Sigmoid colon (tissue), 7 donors: ENCODE data around the gene NUCB1. TPM values are rescaled to one million over a fixed set of nuclear protein-coding genes. Genes with fewer than 3 reads are reported as not detected.

Experiments used
- DNase-seq: peaks from one replicate; pipeline ENCODE4 v3.0.0-alpha.2; 2019
- H3K27ac ChIP-seq, 4 donors: fragments of 200-600 bp; sonication (generic); one replicate each; pipeline ENCODE4 v1.5.1; 2016 to 2019; ENCODE audit warnings: mild to moderate bottlenecking in 1 of 4
- H3K27me3 ChIP-seq, 3 donors: fragments of 200-600 bp; sonication (generic); one replicate each; pipeline ENCODE4 v1.5.1; 2019; ENCODE audit warnings: mild to moderate bottlenecking in 1 of 3
- H3K36me3 ChIP-seq, 4 donors: fragments of 200-600 bp; sonication (generic); one replicate each; pipeline ENCODE4 v1.5.1; 2016 to 2019
- H3K4me1 ChIP-seq, 4 donors: fragments of 200-600 bp; sonication (generic); one replicate each; pipeline ENCODE4 v1.5.1; 2017 to 2019
- H3K4me3 ChIP-seq, 4 donors: fragments of 200-600 bp; sonication (generic); one replicate each; pipeline ENCODE4 v1.5.1; 2017 to 2019; ENCODE audit warnings: mild to moderate bottlenecking in 2 of 4, moderate library complexity in 1 of 4
- H3K9me3 ChIP-seq, 4 donors: fragments of 200-600 bp in 3 of 4; sonication (generic) in 3 of 4; one replicate each; pipeline versions ENCODE4 v1.5.1 to v1.6.1; 2013 to 2019
- CTCF ChIP-seq, 4 experiments: fragments of 450-650 bp in 3 of 4; fragments of 200-600 bp in 1 of 4; IDR thresholded peaks; one replicate each; pipeline ENCODE4 v1.5.1; 2016 to 2019; ENCODE audit warnings: antibody characterized with exemption in 4 of 4, mild to moderate bottlenecking in 3 of 4, moderate library complexity in 2 of 4
- EP300 ChIP-seq, 4 donors: sonication (generic); formaldehyde crosslinking; IDR thresholded peaks; one replicate each; pipeline ENCODE4 v1.6.1; 2017; ENCODE audit warnings: antibody characterized with exemption in 4 of 4
- POLR2A ChIP-seq, 2 donors: fragments of 450-650 bp; IDR thresholded peaks; one replicate each; pipeline ENCODE4 v1.6.1; 2016; ENCODE audit warnings: antibody characterized with exemption in 2 of 2, mild to moderate bottlenecking in 2 of 2, moderate library complexity in 2 of 2
- POLR2AphosphoS5 ChIP-seq, 4 donors: sonication (generic); formaldehyde crosslinking; IDR thresholded peaks; one replicate each; pipeline ENCODE4 v1.6.1; 2017; ENCODE audit warnings: antibody characterized with exemption in 4 of 4
- WGBS, 2 donors: extraction: QIAGEN DNeasy Blood & Tissue Kit; methylation state at CpG; one replicate each; pipeline ENCODE4 v1.1.7; 2013; 5-methylcytosine and 5-hydroxymethylcytosine counted together
- intact Hi-C: fragments of 100-400 bp; cut with DNase I; formaldehyde crosslinking; loops from one replicate; pipeline ENCODE4 v1.15.1; 2023
- polyA plus RNA-seq, 3 donors: library from polyadenylated mRNA; stranded (reverse); fragments of 200-250 nt; gene quantifications; one replicate each; pipeline ENCODE4 v1.2.3, GENCODE V29; 2013
- total RNA-seq, 4 donors: library from RNA; depleted of rRNA; stranded (reverse); fragments of >200 nt; gene quantifications; one replicate each; pipeline ENCODE4 v1.1.0, GENCODE V29; 2016
- donor health status: healthy with polysubstance abuse.
- donor health status: Bipolar disorder and iron deficiency.
- donor health status: healthy.

The NUCB1 gene
- total and polyA plus RNA-seq, 7 donors = 43.0 to 303 (median 174) TPM

DNA sequence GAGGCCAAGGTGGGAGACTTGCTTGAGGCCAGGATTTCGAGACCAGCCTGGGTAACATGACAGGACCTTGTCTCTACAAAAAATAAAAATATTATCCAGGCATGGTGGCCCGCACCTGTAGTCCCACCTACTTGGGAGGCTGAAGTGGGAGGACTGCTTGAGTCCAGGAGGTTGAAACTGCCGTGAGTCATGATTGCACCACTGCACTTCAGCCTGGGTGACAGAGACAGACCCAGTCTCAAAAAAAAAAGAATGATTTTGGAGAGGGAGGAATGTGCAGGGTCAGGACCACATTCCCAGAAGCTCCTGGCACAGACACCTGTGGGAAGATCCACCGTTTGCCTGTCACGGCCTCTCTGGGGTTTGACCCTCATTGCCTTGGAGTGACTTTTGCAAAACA is 45.3 kb downstream of the NUCB1 start:
- peaks cover 0 to 5% (median under 1%) of the 10 kb centered on the region in 4 donors for H3K9me3 ChIP-seq
- intact Hi-C loops = no loop called here
- no peak overlapping the region for H3K27ac ChIP-seq
- DNase-seq = no peak
- no peak overlapping the region for H3K4me3 ChIP-seq
- H3K36me3 ChIP-seq = no peaks in the 10 kb centered on the region
- no peaks in the 10 kb centered on the region for H3K4me1 ChIP-seq
- 93 to 94% methylated on average over 5 of the region's 5 CpGs for WGBS, 2 donors
- no peak for TF ChIP-seq EP300 (IDR thresholded peaks at IDR 0.05)
- no peak for TF ChIP-seq POLR2AphosphoS5 (IDR thresholded peaks at IDR 0.05)
- no peak for TF ChIP-seq POLR2A (IDR thresholded peaks at IDR 0.05)
- TF ChIP-seq CTCF (IDR thresholded peaks at IDR 0.05) = no peak
- H3K27me3 ChIP-seq = no peaks in the 10 kb centered on the region

GRCh38 chr19:48945817-48946216 is 45.7 kb downstream of the NUCB1 start:
- no peak for TF ChIP-seq EP300 (IDR thresholded peaks at IDR 0.05)
- no peak for TF ChIP-seq POLR2A (IDR thresholded peaks at IDR 0.05)
- TF ChIP-seq CTCF (IDR thresholded peaks at IDR 0.05) = no peak
- TF ChIP-seq POLR2AphosphoS5 (IDR thresholded peaks at IDR 0.05) = no peak
- Histone ChIP-seq H3K9me3 (peaks cover 0 to 3% (median under 1%) of the 10 kb centered on the region in 4 donors), H3K4me1 (no peaks in the 10 kb centered on the region), H3K27me3 (no peaks in the 10 kb centered on the region), H3K36me3 (no peaks in the 10 kb centered on the region), H3K4me3 (no peak overlapping the region), H3K27ac (no peak overlapping the region)
- 93 to 94% methylated on average over 2 of the region's 2 CpGs for WGBS, 2 donors
- no peak for DNase-seq
- intact Hi-C loops = no loop called here

GRCh38 chr19:48946463-48947257 is 46.5 kb downstream of the NUCB1 start:
- Histone ChIP-seq H3K27ac (no peak overlapping the region), H3K9me3 (no peaks in the 10 kb centered on the region), H3K36me3 (no peaks in the 10 kb centered on the region), H3K4me3 (no peak overlapping the region), H3K4me1 (no peaks in the 10 kb centered on the region), H3K27me3 (no peaks in the 10 kb centered on the region)
- TF ChIP-seq POLR2AphosphoS5 (IDR thresholded peaks at IDR 0.05) (no peak), POLR2A (IDR thresholded peaks at IDR 0.05) (no peak)
- 46 to 66% methylated on average over 9 of the region's 9 CpGs for WGBS, 2 donors
- DNase-seq = no peak
- intact Hi-C loops = no loop called here

- no peaks in the 10 kb centered on the region for H3K4me1 ChIP-seq
- no peaks in the 10 kb centered on the region for H3K27me3 ChIP-seq
- 92 to 98% methylated on average over 3 of the region's 3 CpGs for WGBS, 2 donors
- intact Hi-C loops = no loop called here
- no peak for DNase-seq
- no peaks in the 10 kb centered on the region for H3K36me3 ChIP-seq
- no peak overlapping the region for H3K27ac ChIP-seq
- no peak for TF ChIP-seq CTCF (IDR thresholded peaks at IDR 0.05)
- no peak for TF ChIP-seq POLR2AphosphoS5 (IDR thresholded peaks at IDR 0.05)
- no peak for TF ChIP-seq EP300 (IDR thresholded peaks at IDR 0.05)
- H3K9me3 ChIP-seq = no peaks in the 10 kb centered on the region
- no peak overlapping the region for H3K4me3 ChIP-seq
Observed at GRCh38 chr19:48947258-48947542, 47.1 kb downstream of the NUCB1 start.

GRCh38 chr19:48950159-48950558 is 50.0 kb downstream of the NUCB1 start:
- H3K27ac ChIP-seq = no peak overlapping the region
- no peaks in the 10 kb centered on the region for H3K36me3 ChIP-seq
- 69 to 91% methylated on average over 3 of the region's 3 CpGs for WGBS, 2 donors

More at GRCh38 chr19:48950159-48950558, 50.0 kb downstream of the NUCB1 start:
- Histone ChIP-seq H3K27me3 (no peaks in the 10 kb centered on the region), H3K9me3 (no peaks in the 10 kb centered on the region), H3K4me3 (no peak overlapping the region), H3K4me1 (peaks cover 0 to 7% (median 2%) of the 10 kb centered on the region in 4 donors)
- TF ChIP-seq POLR2A (IDR thresholded peaks at IDR 0.05) (no peak), CTCF (IDR thresholded peaks at IDR 0.05) (no peak), POLR2AphosphoS5 (IDR thresholded peaks at IDR 0.05) (no peak), EP300 (IDR thresholded peaks at IDR 0.05) (no peak)
- intact Hi-C loops = loop anchor here (5.0 kb wide), 1 partner anchor 48 kb away; the partner anchor contains the start of gene NUCB1
- DNase-seq = no peak
